Stimulated activated CD8-positive, alpha-beta memory T cell treated with anti-CD3 and anti-CD28 coated beads, Interleukin-15, amount 100 ng/mL, for 48 hours (primary cell): ENCODE measurements around the gene UNC119.
"Not testable (repeated sequence)": the region's sequence is repeated elsewhere in the genome, so short reads cannot be mapped to it uniquely, and the experiment has no call there.

Source experiments
- DNase-seq, 2 donors: peaks; one replicate each; pipeline ENCODE4 v3.0.0-alpha.2; 2020; ENCODE audit warnings: low read depth in 2 of 2

The UNC119 gene

DNA sequence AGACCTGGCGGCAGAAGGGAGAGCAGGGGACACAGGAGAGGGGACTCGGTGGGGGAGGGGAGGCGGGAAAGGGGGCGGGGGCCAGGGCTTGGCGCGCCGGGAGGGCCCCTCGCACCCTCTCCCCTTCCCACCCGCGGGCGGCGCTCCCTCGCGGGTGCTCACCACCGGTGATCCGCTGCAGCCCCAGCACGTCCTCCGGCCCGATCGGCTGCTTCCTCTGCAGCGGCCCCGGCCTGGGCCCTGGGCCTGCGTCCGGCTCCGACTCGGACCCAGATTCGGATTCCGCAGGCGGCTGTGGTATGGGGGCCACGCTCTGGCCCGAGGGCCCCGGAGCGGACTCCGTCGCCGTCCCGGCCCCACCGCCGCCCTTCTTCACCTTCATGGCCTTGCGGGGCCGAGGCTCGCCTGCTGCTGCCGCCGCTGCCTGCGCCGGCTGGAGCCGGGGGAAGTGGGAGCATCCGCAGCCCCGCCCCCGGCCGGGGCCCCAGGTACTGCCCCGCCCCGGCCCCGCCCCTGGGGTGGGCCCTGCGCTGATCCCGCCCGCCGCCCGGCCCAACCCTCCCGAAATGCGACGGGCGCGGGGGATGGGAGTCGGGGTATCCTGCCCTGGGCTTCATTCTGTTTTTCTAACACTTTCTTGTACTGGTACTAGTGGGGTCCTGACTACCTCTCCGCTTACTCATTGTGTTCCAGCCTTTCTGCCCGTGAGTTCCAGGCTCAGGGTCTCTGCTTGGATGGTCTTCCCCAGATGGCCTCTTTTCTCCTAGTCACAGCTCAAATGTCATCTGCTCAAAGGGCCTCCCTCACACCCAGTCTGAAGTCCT lies at the start of gene UNC119:
Gene UNC119, minus strand, starts transcription at position 449 of the 824 bp plus-strand sequence. Its CDS starts 67 bp downstream, at position 382.
- DNase-seq: peak; percentile 70 to 72

DNA sequence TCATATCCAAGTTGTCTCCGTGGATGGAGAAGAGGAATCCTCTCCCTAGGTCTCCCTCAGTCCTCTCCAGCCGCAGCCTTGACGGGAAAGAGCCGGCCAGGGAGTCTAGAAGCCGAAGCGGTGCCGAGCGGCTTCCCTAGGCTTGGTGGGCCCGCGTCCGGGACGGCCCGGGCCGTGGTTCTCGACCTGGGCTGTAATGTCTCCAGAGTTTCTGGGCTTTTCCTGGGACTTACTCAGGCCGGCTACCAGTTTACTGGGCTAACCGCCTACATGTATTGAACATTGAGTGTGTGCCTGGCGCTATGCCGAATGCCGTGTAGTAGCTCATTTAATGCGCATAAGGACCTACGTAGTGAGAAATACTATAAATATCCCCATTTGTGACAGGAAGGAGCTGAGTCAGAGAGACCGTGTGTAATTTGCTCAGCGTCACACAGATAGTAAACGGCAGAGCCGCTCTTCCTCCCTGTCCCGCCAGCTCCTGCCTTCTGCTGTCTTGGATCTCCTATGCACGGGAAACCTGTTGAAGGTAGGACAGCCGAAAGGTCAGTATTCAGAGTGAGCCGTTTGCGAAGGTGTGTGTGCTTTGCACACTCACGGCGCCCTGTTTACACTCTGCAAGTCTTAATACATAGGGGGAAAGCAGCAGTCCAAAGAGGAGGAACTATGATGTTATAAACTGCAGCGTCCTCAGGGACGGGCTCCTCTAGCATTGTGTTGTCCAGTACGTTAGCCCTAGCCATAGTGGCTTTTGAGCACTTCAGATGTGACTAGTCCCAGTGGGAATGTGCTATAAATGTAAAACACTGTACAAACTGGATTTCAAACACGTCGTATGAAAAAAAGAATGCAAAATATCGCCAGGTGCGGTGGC lies 47.1 kb upstream of the UNC119 start:
- DNase-seq: peak; percentile 47 to 57

DNA sequence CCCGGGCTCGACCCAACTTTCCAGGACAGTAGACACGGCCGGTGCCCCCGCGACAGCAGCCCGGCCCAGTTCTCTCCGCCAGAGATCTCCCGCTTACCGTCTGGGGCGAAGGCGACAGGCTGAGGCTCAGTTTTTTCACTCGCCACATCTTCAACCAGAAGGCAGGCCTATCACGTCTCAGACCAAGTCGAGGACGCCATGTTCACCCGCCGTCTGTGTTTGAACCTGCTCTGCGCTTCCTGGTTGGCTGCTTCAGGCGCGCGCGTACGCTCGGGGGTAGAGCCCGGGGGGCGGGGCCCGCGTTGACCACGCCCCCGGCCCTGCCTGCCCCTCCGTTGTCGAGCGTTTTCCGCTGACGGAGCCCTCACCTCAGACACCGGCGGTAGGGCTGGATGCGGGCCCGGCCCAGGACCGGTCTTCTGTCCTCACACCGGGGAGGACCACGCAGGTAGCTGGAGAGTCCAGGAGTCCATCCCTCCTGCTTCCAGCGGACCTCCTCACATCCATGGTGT lies 46.4 kb upstream of the UNC119 start, which contains the start of gene SPAG5:
Gene SPAG5, minus strand, starts transcription at position 227 of the 512 bp plus-strand sequence. Its CDS starts 79 bp downstream, at position 148.
- DNase-seq: peak; percentile 93 to 95

DNA sequence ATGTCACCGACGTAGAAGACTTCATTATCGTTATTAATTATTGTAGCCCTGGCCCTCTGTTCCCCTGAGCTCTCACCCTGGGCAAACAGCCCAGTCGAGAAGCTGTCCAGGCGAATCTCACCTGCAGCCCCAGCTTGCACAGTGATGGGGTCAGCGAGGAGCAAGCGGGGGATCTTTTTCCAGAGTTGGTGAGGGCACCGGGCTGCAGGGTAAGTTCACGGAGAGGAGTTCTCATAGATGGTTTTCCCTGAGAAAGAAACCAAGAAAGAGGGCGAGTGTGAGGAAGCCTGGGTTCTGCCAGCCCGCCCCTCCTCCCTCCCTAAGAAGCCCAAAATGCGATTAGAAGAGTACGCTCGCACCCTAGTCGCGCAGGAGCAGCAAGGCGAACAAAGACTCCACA lies 46.0 kb upstream of the UNC119 start:
- DNase-seq: no peak

DNA sequence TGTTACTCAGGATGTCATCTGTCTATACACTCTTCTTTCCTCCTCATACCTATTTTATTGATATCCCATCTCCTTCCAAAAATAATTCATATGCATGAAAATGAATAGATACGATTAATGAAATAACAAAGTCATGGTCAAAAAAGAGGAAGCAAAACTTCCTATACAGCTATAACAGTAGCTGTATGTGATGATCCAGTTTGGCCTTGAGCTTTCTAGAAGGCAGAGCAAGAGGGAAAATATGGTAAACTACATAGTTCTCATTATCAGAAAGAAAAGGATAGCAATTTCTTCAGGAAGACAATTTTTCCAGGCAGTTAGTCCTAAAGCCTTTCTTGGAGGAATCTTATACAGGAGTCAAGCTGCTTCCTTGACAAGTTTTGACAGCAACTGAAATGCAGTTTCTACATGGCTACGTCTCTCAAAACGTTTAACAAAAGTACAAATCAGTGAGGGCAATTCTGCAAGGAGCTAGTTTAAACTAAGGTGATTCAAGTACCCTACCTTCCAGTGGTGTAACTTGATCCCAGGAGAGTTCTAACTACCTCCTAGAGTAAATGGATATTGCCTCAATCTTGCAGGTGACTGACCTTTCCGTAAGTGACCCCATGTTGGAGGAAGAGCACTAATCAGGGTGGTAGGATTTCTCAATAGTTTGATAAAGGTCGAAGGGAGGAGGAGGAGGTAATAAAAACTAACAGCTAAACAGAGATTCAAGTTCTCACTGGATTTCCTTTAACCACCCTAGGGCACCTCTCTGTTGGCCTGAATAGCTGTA lies 45.4 kb upstream of the UNC119 start:
- no peak for DNase-seq

DNA sequence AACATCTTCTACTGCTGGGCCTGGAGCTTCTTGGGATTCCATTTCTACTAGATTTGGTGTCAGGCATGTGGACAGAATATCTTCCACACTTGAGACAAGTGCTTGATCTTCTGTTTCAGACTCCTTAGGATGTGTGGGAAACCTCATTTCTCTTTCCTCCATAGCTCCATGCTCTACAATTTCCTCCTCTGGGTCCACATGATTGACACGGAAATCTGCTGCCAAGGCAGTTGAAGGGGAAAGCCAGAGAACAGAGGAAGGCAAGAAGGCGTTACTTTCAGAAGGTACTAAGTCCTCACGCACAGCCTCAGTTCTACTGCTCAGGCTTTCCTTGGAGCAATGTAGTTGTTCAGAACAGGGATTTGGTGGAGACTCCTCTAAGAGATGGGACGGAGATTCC lies 39.8 kb upstream of the UNC119 start:
- no peak for DNase-seq

DNA sequence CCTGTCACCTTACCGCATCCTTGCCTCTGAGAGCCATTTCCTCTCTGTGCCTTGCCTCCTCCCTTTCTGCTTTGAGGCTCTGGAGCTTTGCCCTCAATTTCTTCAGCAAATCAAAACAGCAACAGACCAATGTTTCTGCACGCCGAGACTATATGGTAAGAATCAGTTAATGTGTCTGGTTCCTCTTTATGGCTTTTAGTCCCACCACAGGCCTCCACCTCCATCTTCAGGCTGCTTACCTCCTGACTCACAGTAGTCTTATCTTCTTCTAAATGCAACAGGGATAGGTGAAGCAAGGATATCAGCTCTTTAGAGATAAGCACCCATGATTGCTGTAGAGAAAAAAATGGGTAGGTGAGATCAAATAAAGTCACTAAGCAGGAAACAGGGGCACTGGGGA lies 33.4 kb upstream of the UNC119 start:
- no peak for DNase-seq

DNA sequence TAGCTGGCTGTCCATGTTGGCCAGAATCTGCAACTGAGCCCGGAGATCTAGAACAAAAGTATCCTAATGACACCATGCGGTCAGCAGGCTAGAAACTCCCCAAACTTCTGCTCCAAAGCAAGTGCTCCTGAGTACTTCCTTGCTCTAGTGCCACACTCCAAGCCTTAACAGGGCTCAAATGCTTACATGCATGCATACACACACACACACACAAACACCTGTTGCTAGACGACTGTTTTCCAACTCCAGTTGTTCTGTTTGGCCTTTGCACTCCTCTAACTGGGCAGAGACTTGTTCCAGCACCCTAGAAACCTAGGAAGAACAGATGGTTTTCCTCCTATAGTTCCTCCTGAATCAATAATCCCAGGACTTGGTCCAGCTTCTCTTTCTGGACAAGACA lies 32.0 kb upstream of the UNC119 start:
- no peak for DNase-seq

DNA sequence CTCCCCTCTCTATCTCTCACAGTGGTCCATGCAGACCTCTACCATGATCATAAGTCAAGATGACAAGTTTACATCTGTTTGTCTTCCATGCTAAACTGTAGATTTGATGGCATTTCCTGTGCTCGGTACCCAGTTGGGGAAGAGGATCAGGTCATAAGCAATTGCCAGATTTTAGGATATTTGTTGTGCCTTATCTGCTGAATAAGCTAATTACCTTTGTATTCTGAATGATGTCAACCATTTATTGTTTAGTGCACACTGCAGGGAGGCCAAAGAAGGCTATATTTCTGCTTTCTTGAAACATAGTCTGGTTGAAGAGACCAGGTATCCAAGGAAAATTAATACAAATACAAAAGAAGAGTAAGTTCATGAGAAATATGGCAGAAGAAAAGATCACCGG lies 30.1 kb upstream of the UNC119 start:
- no peak for DNase-seq

DNA sequence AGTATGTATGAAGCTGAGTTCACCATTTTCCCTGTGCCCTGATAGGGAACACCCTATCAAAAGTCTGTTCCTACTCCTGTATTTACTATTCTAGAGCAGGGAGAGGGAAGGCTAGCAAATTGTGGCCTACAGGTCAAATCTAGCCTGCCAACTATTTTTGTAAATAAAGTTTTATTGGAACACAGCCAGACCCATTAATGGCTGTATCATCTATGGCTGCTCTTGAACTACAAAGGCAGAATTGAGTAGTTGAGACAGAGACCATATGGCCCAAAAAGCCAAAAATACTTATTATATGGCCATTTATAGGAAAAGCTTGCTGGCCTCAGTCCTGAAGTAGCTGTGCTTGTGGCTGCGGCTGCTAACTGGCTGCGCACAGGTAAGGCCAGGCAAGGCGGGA lies 28.5 kb upstream of the UNC119 start:
- DNase-seq: no peak

DNA sequence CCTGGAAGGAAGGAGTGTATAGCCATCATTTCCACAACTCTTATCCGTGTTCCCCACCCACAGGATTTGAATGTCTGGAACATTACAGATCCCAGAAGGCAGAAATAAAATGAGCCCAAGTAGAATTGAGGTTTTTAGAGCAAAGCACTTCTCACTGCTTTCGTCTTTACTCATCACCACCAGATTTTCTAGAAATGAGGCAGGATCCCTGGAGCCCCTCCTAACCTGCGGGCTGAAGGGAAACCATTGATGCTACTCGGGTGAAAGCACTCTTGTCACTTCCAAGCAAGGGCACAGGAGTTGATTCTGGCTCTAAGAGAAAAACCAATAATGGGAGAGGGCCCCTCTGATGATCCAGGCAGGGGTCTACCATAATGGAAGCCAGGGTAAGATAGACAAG lies 27.1 kb upstream of the UNC119 start:
- DNase-seq: peak in 1 of 2 donors; percentile 40

DNA sequence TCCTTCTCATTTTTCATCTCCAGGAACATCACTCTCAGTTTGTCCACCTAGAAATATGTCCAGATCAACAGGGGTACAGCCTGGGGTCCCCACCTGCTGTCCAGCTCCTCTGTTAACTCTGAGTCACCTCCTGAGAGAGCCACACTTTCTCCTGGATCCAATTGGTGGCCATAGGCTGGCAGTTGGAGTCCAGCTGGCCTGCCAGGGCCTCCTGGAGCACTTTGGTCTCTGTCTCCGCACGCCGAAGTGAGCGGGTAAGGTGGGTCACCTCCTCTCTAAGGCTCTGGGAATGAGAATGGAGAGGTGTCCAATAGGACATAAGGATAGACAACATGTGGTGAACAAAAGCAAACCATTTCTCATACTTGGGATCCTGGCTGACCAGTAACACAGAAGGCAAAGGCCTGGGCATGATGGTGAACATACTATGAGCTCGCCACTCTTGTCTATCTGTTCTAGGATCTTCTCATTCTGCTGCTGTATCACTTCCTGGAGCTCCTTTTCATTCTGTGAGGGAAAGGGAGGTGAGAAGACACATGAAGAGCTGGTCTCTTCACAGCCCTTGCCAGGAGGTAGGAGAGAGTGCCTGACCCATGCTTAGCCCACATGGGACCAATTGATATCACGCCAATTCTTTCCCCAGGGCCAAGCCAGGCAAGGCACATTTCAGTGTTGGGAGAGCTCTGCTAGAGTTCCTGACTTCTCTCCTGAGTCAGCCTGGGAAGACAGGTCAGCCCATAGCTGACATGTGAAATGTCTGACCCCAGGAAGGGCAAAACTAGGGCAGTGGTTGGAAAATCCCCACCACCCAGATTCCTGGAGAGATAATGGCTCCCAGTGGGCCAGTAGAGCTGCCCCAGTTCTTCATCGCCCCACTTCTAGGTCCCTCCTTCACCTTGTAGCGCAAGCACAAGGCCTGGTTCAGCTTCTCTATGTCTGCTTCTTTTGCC lies 26.1 kb upstream of the UNC119 start:
- no peak for DNase-seq

DNA sequence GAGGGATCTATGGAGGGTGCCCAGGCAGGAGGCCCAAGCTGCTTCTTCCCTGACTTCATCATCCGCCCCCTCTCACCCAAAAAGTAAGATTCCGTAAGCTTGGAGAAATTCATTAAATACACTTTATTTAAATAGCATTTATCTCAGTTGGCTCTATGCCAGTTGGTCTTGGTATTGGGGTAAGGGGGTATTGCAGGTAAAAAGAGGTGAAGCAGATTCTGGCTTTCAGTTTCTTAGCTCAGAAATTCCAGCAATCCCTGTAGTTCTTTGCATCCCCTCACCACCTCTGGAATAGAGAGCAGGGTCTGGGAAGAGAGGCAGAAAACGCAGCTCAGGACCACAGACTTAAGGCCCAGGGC lies 25.0 kb upstream of the UNC119 start:
- no peak for DNase-seq

DNA sequence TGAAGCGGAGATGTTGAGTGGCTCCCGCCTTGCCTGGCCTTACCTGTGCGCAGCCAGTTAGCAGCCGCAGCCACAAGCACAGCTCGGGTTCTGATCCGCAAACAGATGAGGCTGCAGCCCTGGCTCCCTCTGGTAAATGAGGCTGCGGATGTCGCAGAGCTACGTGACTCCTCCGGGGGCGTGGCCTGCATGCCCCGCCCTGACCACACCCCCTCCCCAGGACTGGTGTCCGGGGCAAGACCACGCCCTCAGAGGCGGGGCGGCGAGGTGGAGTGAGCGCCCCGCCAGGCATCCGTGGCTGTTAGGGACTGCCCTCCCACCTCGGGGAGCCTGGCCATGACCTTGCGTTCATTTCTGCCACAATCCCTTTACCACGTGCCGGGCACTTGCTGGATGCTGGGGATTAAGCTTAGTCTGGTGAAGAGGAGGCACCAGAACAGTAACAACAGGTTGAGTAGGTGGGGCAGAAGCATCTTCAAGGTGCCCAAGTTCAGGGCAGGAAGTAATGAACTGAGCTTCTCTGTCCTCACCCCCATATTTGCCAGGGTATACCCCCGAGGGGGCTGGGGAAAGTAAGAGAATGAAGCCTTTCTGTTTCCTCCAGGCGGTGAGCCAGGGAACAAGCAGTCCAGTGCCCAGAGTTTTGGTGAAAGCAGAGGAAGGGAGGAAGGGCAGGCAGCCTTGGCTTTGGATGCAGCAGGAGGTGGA lies 24.5 kb upstream of the UNC119 start, which contains the start of gene ALDOC:
Gene ALDOC, minus strand, starts transcription at position 138 of the 708 bp plus-strand sequence. CDS start 1,363 bp downstream, outside the sequence.
- peak; percentile 96 to 97 for DNase-seq

DNA sequence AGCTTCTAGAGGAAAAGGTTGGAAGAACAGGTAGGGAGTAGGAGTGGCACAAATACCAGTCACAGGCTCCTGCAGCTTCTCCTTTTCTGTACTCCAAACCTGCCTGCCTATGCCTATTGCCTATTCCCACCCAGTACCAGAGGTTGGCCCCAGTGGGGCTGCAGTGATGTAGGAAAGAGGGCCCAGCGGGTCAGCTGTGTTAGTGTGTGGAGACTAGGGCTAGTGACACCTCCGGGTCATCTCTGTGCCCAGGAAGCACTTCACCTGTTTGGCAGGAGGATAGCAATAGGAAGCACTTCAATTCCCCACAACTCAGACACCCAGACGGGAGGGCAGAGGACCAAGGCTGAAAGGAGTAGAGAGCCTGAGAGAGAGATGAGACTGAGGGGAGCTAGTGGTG lies 23.6 kb upstream of the UNC119 start:
- not testable (repeated sequence) for DNase-seq

DNA sequence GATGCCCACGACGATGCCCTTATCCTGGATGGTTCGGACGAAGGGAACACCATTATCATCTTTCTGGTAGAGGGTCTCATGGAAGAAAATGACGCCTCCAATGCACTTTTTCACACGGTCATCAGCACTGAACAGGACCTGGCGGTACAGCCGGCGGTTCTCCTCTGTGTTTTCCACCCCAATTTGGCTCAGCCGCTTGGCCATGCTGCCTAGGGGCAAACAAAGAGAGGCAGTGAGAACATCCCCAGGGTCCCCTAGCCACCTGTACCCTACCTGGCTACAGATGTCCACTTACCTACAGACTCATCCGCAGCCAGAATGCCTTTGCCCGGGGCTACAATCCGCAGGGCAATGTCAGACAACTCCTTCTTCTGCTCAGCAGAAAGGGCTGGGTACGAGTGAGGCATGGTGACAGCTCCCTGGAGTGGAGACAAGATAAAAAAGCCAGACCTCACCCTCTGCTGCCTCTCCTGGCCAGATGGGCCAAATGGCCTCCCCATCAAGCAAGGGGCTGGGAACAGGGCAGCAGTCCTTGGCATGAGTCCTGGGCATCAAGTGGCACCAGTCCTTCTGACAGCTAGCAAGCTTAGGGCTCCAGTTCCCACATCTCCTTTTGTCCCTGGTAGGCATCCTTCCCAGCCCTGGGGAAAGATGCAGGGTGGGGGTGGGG lies 22.8 kb upstream of the UNC119 start:
- no peak for DNase-seq

DNA sequence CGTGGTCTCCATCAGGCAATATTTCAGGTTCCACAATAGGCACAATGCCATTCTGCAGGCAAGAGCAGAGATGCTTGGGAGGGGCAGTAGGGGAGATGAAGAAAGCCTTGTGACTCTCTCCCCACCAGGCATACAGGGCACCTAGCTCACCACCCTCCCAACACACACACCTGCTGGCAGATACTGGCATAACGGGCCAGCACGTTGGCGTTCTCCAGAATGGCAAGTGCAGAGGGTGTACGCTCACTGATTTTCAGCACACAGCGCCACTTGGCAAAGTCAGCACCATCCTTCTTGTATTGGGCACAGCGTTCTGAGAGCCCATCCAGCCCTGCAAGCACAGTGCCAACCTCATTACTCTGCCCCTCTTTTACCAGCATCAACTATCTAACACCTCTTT lies 22.1 kb upstream of the UNC119 start:
- DNase-seq: no peak

DNA sequence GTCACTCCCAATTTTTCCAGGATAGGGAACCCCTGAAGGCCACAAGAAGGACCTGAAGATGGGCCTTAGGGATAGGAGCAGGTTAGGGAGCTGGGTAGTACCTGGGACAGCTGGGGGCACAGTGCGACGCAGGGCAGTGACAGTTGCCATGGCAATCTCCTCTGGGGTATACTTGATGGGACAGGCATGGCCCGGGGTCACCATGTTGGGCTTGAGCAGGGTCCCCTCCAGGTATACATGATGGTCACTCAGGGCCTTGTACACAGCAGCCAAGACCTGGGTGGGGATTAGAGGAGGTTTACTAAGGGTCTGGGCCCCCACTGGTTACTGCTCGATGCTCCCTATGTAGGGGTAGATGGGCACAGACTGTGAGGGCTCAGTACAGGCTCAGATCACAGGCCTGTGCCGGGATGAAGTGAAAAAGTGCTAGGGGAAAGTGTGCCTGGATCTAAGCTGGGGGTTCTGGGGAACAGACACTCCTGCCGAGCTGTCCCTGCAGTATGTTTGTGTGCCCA lies 21.6 kb upstream of the UNC119 start:
- DNase-seq: no peak

DNA sequence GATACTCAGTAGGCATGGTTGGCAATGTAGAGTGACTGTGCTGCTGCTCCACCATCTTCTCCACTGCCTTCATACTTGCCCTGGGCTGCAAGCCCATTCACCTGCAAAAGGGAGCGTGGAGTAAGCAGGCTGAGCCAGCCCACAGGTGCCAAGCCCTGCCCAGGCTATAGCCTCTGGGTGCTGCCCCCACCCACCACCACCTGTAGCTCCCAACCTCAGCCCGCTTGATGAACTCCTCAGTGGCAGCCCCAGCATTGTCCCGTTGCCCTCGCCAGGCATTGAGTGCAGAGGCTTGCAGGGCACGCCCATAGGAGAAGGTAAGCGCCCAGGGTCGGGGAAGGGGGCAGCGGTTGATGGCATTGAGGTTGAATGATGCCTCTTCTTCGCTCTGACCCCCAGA lies 21.1 kb upstream of the UNC119 start:
- no peak for DNase-seq
